DMS53 (cell line): ENCODE measurements around the gene ZNF541.
A peak's percentile ranks its signal among the peaks of the same experiment; 100 is the strongest.

Experiments used
- DNase-seq: peaks from one replicate; lab custom pipeline; 2025; lab: John Stamatoyannopoulos, UW

The ZNF541 gene

DNA sequence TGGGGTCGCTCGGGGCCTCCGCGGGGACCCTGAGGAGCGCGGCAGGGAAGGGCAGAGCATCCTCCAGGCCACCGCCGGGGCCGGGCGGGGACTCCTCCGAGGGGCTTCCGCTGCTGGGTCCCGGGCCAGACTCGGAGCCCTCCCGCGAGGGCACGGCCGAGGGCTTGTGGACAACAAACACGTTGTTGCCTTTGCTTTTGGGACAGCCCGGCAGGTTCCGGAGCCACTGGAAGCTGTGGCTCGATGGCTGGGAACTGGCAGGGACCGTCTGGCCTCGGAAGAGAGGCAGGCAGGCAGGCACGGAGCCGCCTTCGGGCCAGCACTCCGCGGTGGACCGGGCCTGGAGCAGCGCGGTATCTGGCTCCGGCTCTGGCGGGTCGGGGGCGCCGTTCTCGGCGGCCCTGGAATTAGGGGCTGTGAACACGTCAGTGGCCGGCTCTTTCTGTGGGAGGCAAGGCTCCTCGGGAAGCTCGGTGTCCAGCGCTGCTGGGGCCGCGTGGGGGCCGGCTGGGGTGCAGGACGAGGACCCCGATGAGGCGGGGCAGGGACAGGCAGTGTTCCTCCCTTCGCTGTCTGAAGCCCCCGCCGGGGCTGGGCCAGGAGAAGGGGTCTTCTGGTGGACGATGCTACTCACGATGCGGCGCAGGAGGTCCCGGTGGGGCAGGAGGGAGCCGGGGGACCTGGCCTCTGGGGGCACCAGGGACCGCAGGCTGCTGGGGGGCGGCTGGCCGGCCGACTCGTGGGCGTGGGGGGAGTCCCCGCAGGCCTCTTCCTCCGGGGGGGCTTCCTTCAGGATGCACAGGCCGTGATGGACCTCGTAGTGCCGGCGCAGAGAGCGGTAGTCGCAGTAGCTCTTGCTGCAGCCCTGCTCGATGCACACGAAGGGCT, 27.6 kb downstream of the ZNF541 start:
- no peak for DNase-seq

DNA sequence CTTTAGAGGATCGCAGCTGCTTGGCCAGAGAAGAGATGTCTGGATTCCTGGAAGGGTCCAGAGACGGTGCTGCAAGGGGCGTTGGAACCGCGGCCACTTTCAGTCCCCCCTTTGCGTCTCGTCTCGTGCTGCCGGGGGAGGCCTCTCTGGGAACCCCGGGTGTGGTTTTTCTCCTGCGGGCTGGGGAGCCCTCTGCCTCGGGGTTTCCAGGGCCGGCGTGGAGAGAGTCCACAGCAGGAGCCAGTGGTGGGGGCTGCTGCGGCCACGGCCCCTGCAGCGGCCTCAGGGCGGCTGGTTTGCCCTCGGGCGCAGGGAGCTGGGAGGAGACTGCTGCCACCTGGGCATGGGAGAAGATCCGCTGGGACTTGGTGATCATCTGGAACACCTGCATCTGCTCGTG, 28.5 kb downstream of the ZNF541 start:
- DNase-seq = no peak

DNA sequence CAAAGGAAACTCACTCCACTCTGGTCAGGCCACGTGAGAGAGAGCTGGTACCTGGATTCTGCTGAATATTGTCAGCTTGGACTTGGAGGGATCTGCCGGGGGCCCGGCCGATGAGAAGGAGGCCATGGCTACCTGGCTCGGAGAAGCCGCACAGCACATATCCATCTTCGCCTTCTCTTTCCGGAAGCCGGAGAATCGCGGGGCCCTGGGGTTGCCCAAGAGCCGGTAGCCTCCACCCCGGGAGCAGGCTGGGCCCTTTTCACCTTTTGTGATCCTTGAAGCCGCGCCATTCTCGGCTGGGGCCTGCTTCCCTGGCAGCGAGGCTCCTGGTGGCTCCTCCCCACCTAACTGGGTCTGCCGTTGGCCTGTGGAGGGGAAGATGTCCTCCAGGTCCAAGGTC, 28.9 kb downstream of the ZNF541 start:
- no peak for DNase-seq

GRCh38 chr19:47542030-47542475, 30.9 kb downstream of the ZNF541 start:
- DNase-seq = no peak

GRCh38 chr19:47541518-47541917, 31.4 kb downstream of the ZNF541 start:
- no peak for DNase-seq

- no peak for DNase-seq
Measured at GRCh38 chr19:47540748-47541147, 32.2 kb downstream of the ZNF541 start.

GRCh38 chr19:47539747-47540311, 33.1 kb downstream of the ZNF541 start:
- no peak for DNase-seq

DNA sequence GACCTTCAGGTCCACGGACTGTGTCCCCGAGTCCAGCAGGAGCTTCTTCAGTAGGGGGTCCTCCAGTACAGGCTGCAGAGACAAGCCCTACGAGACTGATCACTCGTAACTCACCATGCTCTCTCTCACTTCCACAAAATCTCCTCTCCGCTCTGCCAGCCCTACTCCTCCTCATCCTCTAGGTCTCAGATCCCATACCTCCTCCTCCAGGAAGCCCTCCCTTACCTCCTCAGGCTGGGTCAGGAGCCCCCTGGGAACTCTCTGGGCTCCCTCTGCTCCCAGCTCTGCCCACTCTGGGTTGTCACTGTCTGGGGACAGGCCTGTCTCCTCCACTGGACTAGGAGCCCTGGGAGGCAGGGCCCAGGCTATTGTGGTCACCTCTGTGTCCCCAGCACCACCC, 34.1 kb downstream of the ZNF541 start:
- DNase-seq = no peak

DNA sequence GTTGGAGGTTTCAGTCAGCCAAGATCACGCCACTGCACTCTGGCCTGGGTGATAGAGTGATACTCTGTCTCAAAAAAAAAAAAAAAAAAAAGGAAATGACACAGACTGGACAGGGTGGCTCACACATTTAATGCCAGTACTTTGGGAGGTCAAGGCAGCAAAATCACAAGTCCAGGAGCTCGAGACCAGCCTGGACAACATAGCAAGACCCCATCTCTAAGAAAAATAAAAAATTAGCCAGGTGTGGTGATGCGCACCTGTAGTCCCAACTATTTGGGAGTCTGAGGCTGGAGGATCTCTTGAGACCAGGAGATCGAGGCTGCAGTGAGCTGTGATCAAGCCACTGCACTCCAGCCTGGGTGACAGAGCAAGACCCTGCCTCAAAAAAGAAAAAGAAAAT, 35.5 kb downstream of the ZNF541 start:
- no peak for DNase-seq

DNA sequence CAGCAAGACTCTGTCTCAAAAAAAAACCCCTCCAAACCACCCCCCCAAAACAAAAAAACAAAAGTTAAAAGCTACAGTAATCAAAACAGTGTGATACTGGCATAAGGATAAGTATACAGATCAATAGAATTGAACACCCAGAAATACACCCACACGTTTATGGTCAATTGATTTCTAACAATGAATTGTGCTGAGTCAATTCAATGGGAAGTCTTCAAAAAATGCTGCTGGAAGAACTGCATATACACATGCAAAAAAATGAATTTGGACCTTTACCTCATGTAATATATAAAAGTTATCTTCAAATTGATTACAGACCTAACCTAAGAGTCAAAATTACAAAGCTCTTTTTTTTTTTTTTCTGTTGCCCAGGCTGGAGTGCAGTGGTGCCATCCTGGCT, 38.3 kb downstream of the ZNF541 start:
- DNase-seq = no peak

DNA sequence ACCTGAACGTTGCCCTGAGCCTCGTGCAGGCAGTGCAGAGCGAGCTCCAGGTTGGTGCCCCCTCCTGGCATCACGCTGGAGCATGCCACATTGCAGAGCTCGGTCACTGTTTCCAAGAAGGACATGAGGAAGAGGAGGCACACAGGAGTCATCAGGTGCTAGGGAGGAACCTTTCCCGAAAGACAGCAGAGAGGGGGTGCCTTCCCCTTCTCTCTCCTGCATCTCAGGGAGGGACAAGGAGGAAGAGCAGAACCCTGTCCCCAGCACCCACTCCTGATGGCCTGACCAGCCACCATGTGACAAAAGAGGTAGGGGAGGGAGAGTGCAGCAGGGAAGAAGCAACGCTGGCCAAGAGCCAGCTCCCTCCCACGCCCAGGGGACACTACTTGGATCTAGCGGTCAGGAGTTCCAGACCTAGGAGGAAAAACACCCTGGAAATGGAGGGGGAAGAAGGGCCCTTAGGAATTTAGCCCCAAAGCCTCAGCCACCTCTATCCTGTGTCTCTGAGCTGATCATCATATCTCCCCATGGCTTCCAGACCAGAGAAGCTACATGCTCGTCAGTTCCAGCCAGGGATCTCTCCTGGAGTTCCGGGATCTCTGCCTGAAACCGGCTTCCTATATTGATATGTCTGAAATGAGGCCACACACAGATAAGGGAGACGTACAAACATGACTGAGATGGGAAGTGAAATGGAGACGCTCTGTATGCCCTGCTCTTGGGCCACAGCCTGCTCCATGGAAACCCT, 41.1 kb downstream of the ZNF541 start:
- no peak for DNase-seq

DNA sequence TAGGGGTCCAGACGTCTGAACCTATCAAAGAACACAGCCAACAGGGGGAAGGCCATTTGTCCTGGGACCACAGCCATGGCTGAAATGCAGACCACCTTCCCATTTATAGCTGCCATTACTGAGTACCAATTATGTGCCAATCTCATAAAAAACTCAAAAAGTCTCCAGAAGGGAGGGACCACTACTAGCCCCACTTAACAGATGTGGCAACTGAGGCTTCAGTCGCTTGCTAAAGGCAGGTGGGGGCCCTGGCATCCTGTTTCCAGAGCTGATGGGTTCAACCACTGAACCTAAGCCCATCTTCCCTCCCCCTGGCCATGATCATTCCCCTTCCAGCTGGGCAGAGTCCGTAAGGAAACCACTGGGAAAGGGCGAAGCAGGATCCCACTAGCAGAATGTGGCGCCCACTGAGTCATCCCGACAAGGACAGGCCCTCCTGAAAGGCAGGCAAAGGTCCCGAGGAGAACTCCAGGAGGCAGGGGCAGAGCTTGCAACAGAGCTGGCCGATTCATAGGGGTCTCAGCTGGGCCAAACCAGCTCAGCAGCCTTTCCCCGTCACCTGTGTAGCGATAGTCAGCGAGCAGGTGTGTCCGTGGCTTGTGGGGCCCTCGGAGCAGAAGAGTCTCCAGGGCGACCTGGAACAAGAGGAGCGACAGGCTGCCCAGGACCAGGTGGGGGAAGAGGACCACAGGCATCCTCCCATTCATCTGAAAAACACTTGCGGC, 43.8 kb downstream of the ZNF541 start:
- no peak for DNase-seq

DNA sequence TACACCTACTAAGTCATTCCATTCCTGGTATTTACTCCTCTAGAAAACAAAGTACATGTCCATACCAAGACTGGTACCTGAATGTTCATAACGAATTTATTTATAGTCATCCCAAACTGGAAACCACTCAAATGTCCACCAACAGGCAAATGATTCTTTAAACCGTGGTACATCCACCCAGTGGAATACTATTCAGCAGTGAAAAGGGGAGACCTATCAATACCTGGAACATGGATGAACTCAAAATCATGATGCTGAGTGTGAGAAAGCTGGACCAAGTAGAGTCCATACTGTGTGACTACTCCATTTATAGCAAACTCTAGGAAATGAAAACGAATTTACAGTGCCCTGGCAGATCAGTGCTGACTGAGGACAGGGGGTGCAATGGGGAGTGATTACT, 46.1 kb downstream of the ZNF541 start:
- DNase-seq = no peak

DNA sequence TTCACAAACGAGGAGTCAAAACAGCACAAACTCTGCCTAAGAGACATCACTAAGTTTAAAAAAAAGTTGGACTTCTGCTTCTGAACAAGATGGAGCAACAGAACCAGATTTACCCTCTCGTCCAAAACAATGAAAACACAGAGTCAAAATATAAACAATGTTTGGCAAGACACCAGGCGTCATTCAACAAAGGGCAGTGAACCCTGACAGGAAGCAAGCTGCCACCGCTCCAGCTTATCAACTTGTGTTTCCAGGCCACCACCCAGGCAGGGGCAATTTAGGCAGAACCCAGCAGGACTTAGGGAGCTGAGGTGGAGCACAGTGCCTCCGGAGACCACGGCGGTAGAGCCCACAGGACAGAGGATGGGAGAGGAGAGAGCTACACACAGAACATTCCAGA, 49.5 kb downstream of the ZNF541 start:
- peak; percentile 73 for DNase-seq
